K562 (cell line): ENCODE data around the gene RNF217. TPM values are rescaled to one million over a fixed set of nuclear protein-coding genes. Genes with fewer than 3 reads are reported as not detected.

Experiments used
- ATAC-seq: fragments of 200-7000 bp; cut with Tn5 transposase; 3 replicates; pipeline ENCODE4 v1.9.1; 2020; ENCODE audit warnings: moderate library complexity
- BruUV-seq: library from RNA; stranded (reverse); fragments of 400-500 nt; replicated peaks from 2 replicates; lab custom pipeline; 2021; lab: Mats Ljungman, UMichigan
- CTCF ChIA-PET: fragments of 300-600 bp; formaldehyde crosslinking; extraction: SDS; loops from one replicate; lab custom pipeline; 2021; ENCODE audit warnings: low intra/inter-chr PET ratio; lab: Yijun Ruan, JAX
- POLR2A ChIA-PET: fragments of 300-600, 350-650 bp; sonication (Branson Sonifier 250); formaldehyde crosslinking; extraction: SDS; loops from one replicate; lab custom pipeline; 2021; ENCODE audit warnings: antibody characterized with exemption, inconsistent platforms; lab: Yijun Ruan, JAX
- DNase-seq, 4 experiments: peaks; one replicate each; pipeline versions ENCODE4 v3.0.0 to v3.0.0-alpha.2; 2011 to 2018; ENCODE audit warnings: low spot score in 3 of 4, mixed read lengths in 3 of 4; ENCODE audit errors: extremely low read depth in 1 of 4
- FAIRE-seq: peaks from 2 replicates; lab custom pipeline; 2011; peaks lifted over from hg19 to GRCh38; lab: Jason Lieb, UNC
- H2AFZ ChIP-seq: 2 replicates; pipeline ENCODE4 v1.6.0; 2011; ENCODE audit warnings: low read depth, low read length, control low read depth, inconsistent platforms
- H3K27ac ChIP-seq: fragments of 200-600 bp; 3 replicates; pipeline ENCODE4 v1.8.0; 2011; ENCODE audit warnings: low read depth, mild to moderate bottlenecking, control low read depth, inconsistent platforms, low read length, moderate library complexity, mixed read lengths; ENCODE audit errors: extremely low read depth
- H3K27me3 ChIP-seq, 2 experiments: fragments of 300-600 bp in 1 of 2; 2 replicates in 1 of 2; 3 replicates in 1 of 2; pipeline versions ENCODE4 v1.6.0 to v1.8.0; 2011; ENCODE audit warnings: inconsistent platforms in 2 of 2, low read length in 2 of 2, mild to moderate bottlenecking in 1 of 2, mixed read lengths in 1 of 2, moderate library complexity in 1 of 2; ENCODE audit not compliant: control insufficient read depth in 2 of 2, insufficient read depth in 2 of 2
- H3K36me3 ChIP-seq: fragments of 300-600 bp; 3 replicates; pipeline ENCODE4 v1.8.0; 2011; ENCODE audit warnings: mild to moderate bottlenecking, low read length, inconsistent platforms; ENCODE audit not compliant: control insufficient read depth, insufficient read depth
- H3K4me1 ChIP-seq, 2 experiments: fragments of 200-600 bp in 1 of 2; replicated peaks in 1 of 2; 2 replicates in 1 of 2; 3 replicates in 1 of 2; pipeline versions ENCODE4 v1.5.1 to v1.8.0; 2011; ENCODE audit warnings: inconsistent platforms in 2 of 2, low read length in 2 of 2, mild to moderate bottlenecking in 1 of 2, mixed read lengths in 1 of 2, moderate library complexity in 1 of 2; ENCODE audit not compliant: control insufficient read depth in 2 of 2, insufficient read depth in 2 of 2
- H3K4me2 ChIP-seq: 2 replicates; pipeline ENCODE4 v1.6.1; 2011; ENCODE audit warnings: low read length, control low read depth, inconsistent platforms, mixed read lengths; ENCODE audit not compliant: insufficient read depth
- H3K4me3 ChIP-seq: fragments of 200-600 bp; sonication (generic), shearing (Covaris generic); 2 replicates; pipeline ENCODE4 v1.5.1; 2016; ENCODE audit warnings: control low read depth, inconsistent platforms
- H3K79me2 ChIP-seq: fragments of 200-600 bp; 3 replicates; pipeline ENCODE4 v1.8.0; 2011; ENCODE audit warnings: low read length, inconsistent platforms; ENCODE audit not compliant: control insufficient read depth, insufficient read depth
- H3K9ac ChIP-seq, 2 experiments: 2 replicates each; pipeline versions ENCODE4 v1.6.0 to v1.6.1; 2011; ENCODE audit warnings: low read depth in 2 of 2, low read length in 2 of 2, control low read depth in 1 of 2, inconsistent platforms in 1 of 2, mild to moderate bottlenecking in 1 of 2, mixed read lengths in 1 of 2; ENCODE audit not compliant: insufficient read depth in 1 of 2
- H3K9me1 ChIP-seq: one replicate; pipeline ENCODE4 v1.6.0; 2011; ENCODE audit warnings: inconsistent platforms, mild to moderate bottlenecking, low read length, moderate library complexity; ENCODE audit not compliant: control insufficient read depth, insufficient read depth
- H3K9me3 ChIP-seq: replicated peaks from 2 replicates; pipeline ENCODE4 v1.5.1; 2011; ENCODE audit warnings: low read depth, low read length, inconsistent platforms; ENCODE audit not compliant: control insufficient read depth, insufficient read depth
- H4K20me1 ChIP-seq: replicated peaks from 2 replicates; pipeline ENCODE4 v1.6.1; 2011; ENCODE audit warnings: low read length, inconsistent platforms, mixed read lengths; ENCODE audit not compliant: control insufficient read depth, insufficient read depth
- ATF7 ChIP-seq: fragments of 450-650 bp; IDR thresholded peaks from 2 replicates; pipeline ENCODE4 v1.7.1; 2014; ENCODE audit warnings: mild to moderate bottlenecking, moderate library complexity
- MEIS2 ChIP-seq: fragments of 450-650 bp; IDR thresholded peaks from 2 replicates; pipeline ENCODE4 v1.6.1; 2014; ENCODE audit warnings: mild to moderate bottlenecking; ENCODE audit not compliant: partially characterized antibody
- ZNF764 ChIP-seq: fragments of 250-450 bp; sonication (Bioruptor Pico); IDR thresholded peaks from 2 replicates; pipeline ENCODE4 v1.4.0; 2020; ENCODE audit warnings: low read depth, mild to moderate bottlenecking, moderate library complexity
- WGBS: fragments of 100-300 bp; shearing (Covaris generic); methylation state at CpG from one replicate; pipeline ENCODE4 v1.1.6; 2016; ENCODE audit warnings: low coverage, mixed read lengths; ENCODE audit not compliant: insufficient coverage; ENCODE audit errors: missing lambda C conversion rate; 5-methylcytosine and 5-hydroxymethylcytosine counted together
- in situ Hi-C: fragments of 300-500 bp; cut with MboI; formaldehyde crosslinking; loops from 4 replicates; pipeline ENCODE4 v1.15.0; 2018; ENCODE audit warnings: inconsistent platforms, mixed read lengths
- intact Hi-C: fragments of 100-400 bp; cut with micrococcal nuclease; formaldehyde crosslinking; loops from 2 replicates; pipeline ENCODE4 v1.14.2; 2022
- polyA plus RNA-seq, 8 experiments: library from polyadenylated mRNA; depleted of rRNA in 4 of 8; stranded (reverse) in 5 of 8; unstranded in 3 of 8; fragments of >200 nt; fragmentation: Nextera tagmentation in 2 of 8; fragmentation: Illumina TruSeq in 1 of 8; extraction: Ambion mirVana in 2 of 8; extraction: Trizol in 1 of 8; gene quantifications; 2 replicates each; pipeline versions ENCODE4 v1.2.1 to v1.2.3, GENCODE V29; 2011 to 2014; ENCODE audit warnings: inconsistent platforms in 1 of 8, missing spikeins in 1 of 8
- total RNA-seq, 7 experiments: library from RNA; depleted of rRNA in 6 of 7; stranded (reverse); fragments of >200 nt in 6 of 7; fragmentation: Illumina TruSeq in 2 of 7; extraction: Trizol in 2 of 7; gene quantifications; 2 replicates each; pipeline versions ENCODE4 v1.2.1 to v1.2.3, GENCODE V29; 2011 to 2021; ENCODE audit warnings: low replicate concordance in 1 of 7
- TF ChIP-seq, protein P1 (sequence below): IDR thresholded peaks from 3 replicates; pipeline ENCODE4 v1.6.1; 2011; ENCODE audit warnings: borderline replicate concordance, mild to moderate bottlenecking, moderate library complexity; ENCODE audit not compliant: insufficient read length; ENCODE audit errors: extremely low read depth
- TF ChIP-seq, protein P2 (sequence below): sonication (generic); formaldehyde crosslinking; IDR thresholded peaks from 2 replicates; pipeline ENCODE4 v1.8.1; 2022; ENCODE audit warnings: missing genetic modification reagents
- TF ChIP-seq, protein P3 (sequence below), 2 experiments: fragments of 450-650 bp in 1 of 2; sonication (generic) in 1 of 2; formaldehyde crosslinking in 1 of 2; IDR thresholded peaks; 2 replicates each; pipeline versions ENCODE4 v1.7.1 to v1.9.0; 2016 to 2022; ENCODE audit warnings: inconsistent platforms in 1 of 2, mild to moderate bottlenecking in 1 of 2, missing genetic modification reagents in 1 of 2

Gene RNF217
- total and polyA plus RNA-seq, 9 of the 15 experiments (the other 6 are each of a cell fraction or from before 2014, with no cell fraction given): 2.9 to 25.6 (median 12.0) TPM

- CTCF ChIA-PET: no interaction called here
- FAIRE-seq (no peak), DNase-seq (no peak), ATAC-seq (no peak)
- Histone ChIP-seq H3K9me3 (no peaks in the 10 kb centered on the region), H2AFZ (no peak overlapping the region), H3K27me3 (no peaks in the 10 kb centered on the region), H3K4me1 (peaks cover 3 to 21% of the 10 kb centered on the region in 2 experiments), H3K4me2 (no peak overlapping the region), H3K9me1 (no peaks in the 10 kb centered on the region), H3K27ac (no peak overlapping the region), H3K36me3 (peaks cover 31% of the 10 kb centered on the region), H3K9ac (no peak overlapping the region), H4K20me1 (0 out of 2 replicates have a peak, but pooled peaks cover 3% of the 10 kb centered on the region), H3K79me2 (peaks cover 93% of the 10 kb centered on the region), H3K4me3 (no peak overlapping the region)
- TF ChIP-seq ATF7 (no peak), ZNF764 (CRISPR knock-in tag) (no peak), MEIS2 (peak; percentile 26)
- TF ChIP-seq, protein P1, sequence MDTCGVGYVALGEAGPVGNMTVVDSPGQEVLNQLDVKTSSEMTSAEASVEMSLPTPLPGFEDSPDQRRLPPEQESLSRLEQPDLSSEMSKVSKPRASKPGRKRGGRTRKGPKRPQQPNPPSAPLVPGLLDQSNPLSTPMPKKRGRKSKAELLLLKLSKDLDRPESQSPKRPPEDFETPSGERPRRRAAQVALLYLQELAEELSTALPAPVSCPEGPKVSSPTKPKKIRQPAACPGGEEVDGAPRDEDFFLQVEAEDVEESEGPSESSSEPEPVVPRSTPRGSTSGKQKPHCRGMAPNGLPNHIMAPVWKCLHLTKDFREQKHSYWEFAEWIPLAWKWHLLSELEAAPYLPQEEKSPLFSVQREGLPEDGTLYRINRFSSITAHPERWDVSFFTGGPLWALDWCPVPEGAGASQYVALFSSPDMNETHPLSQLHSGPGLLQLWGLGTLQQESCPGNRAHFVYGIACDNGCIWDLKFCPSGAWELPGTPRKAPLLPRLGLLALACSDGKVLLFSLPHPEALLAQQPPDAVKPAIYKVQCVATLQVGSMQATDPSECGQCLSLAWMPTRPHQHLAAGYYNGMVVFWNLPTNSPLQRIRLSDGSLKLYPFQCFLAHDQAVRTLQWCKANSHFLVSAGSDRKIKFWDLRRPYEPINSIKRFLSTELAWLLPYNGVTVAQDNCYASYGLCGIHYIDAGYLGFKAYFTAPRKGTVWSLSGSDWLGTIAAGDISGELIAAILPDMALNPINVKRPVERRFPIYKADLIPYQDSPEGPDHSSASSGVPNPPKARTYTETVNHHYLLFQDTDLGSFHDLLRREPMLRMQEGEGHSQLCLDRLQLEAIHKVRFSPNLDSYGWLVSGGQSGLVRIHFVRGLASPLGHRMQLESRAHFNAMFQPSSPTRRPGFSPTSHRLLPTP: no peak
- TF ChIP-seq, protein P2, sequence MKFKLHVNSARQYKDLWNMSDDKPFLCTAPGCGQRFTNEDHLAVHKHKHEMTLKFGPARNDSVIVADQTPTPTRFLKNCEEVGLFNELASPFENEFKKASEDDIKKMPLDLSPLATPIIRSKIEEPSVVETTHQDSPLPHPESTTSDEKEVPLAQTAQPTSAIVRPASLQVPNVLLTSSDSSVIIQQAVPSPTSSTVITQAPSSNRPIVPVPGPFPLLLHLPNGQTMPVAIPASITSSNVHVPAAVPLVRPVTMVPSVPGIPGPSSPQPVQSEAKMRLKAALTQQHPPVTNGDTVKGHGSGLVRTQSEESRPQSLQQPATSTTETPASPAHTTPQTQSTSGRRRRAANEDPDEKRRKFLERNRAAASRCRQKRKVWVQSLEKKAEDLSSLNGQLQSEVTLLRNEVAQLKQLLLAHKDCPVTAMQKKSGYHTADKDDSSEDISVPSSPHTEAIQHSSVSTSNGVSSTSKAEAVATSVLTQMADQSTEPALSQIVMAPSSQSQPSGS (CRISPR knock-in tag): no peak
- TF ChIP-seq, protein P3, sequence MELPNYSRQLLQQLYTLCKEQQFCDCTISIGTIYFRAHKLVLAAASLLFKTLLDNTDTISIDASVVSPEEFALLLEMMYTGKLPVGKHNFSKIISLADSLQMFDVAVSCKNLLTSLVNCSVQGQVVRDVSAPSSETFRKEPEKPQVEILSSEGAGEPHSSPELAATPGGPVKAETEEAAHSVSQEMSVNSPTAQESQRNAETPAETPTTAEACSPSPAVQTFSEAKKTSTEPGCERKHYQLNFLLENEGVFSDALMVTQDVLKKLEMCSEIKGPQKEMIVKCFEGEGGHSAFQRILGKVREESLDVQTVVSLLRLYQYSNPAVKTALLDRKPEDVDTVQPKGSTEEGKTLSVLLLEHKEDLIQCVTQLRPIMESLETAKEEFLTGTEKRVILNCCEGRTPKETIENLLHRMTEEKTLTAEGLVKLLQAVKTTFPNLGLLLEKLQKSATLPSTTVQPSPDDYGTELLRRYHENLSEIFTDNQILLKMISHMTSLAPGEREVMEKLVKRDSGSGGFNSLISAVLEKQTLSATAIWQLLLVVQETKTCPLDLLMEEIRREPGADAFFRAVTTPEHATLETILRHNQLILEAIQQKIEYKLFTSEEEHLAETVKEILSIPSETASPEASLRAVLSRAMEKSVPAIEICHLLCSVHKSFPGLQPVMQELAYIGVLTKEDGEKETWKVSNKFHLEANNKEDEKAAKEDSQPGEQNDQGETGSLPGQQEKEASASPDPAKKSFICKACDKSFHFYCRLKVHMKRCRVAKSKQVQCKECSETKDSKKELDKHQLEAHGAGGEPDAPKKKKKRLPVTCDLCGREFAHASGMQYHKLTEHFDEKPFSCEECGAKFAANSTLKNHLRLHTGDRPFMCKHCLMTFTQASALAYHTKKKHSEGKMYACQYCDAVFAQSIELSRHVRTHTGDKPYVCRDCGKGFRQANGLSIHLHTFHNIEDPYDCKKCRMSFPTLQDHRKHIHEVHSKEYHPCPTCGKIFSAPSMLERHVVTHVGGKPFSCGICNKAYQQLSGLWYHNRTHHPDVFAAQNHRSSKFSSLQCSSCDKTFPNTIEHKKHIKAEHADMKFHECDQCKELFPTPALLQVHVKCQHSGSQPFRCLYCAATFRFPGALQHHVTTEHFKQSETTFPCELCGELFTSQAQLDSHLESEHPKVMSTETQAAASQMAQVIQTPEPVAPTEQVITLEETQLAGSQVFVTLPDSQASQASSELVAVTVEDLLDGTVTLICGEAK (IDR thresholded peaks at IDR 0.05): peak; percentile 82
- TF ChIP-seq, protein P3 (CRISPR knock-in tag; IDR thresholded peaks at IDR 0.05): no peak
- in situ Hi-C loops (no loop called here), intact Hi-C loops (no loop called here)
- POLR2A ChIA-PET: interaction anchor here (0.8 to 1.3 kb wide), 2 partner anchors 10 to 1397 kb away, joined by 4 to 8 read pairs; no protein-coding TSS in a partner anchor
- 91% methylated on average over 5 of the region's 5 CpGs for WGBS
- no TSS peak for BruUV-seq
Measured at GRCh38 chr6:124989136-124989983, 27.1 kb downstream of the RNF217 start.
